ENCODE measurements around the gene MOCS1.

The MOCS1 gene

GRCh38 chr6:39924283-39924682 is 10.0 kb downstream of the MOCS1 start:
- DNase-seq (ENCODE audit: low read depth in 2 of 2): no peak

DNA sequence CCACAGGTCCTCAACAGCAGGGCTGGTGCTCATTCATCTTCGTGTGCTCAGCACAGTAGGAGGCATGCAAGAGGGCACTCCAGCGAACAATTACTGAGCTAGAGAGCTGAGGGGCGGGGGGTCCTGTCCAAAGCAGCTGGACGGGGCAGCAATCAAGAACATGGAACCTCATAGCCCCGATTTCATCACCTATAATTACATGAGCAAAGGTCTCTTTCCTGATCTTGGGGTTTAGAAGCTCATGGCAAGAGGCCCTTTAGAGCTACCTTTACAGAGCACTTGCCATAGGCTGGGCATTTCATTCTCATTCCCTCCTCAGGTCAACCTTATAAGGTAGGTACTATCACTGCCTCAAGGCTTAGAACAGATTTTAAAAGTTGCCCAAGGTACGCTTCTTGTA is 10.4 kb downstream of the MOCS1 start:
- no peak for DNase-seq (ENCODE audit: low read depth in 2 of 2)

- DNase-seq (ENCODE audit: low read depth in 2 of 2): no peak
These were observed 10.9 kb downstream of the MOCS1 start for GRCh38 chr6:39923394-39923793.

DNA sequence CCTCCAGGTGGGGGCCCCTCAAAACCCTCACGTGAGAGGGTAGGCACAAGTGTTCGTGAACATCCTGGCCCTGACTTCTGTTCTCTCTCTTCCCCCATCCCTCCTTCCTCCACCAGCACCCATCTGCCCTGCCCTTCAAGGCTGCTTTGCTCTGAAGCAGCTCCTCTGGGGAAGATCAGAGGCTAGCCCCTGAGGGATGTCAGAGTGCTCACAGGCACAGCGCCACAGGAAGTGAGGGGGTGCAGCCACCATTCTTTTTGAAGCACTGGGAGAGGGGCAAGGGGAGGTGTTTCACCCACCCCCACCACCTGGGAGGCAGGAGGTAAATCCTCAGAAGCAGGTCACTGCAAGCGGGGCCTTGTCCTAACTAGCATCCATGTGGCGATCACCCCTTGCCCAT is 11.4 kb downstream of the MOCS1 start:
- DNase-seq (ENCODE audit: low read depth in 2 of 2): no peak

DNA sequence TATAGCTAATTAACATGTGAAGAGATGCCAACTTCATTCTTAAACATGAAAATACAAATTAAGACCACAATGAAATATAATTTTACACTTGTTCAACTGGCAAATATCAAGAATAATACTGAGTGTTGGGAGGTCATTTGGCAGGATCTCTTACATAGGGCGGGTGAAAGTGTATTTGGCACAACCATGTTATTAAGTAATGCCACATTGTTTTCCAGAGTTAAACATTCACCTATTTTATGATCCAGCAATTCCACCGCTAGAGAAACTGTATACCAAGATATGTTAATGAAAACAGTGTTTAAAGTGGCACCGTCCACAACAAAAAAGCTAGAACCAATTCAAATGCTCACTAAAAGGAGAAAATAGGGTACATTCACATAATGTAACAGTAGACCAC is 14.1 kb downstream of the MOCS1 start:
- no peak for DNase-seq (ENCODE audit: low read depth in 2 of 2)

DNA sequence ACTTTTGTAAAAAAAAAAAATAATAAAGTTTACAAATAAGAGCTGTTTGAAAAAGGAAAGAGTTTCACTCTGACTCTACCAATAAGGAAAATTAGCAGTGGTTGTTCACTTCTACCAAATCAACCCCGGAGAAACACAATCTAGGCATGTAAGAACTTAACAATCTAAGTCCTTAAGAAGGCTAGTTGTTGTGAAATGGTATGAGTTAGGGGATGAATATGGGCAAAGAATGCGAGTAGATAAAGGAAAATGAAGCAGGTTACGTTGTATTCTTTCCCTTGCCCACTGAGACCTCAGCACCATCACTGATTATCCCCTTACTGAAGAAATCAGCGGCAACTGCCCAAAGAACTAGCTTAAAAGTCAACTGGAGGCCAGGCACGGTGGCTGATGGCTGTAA is 15.4 kb downstream of the MOCS1 start:
- no peak for DNase-seq (ENCODE audit: low read depth in 2 of 2)

DNA sequence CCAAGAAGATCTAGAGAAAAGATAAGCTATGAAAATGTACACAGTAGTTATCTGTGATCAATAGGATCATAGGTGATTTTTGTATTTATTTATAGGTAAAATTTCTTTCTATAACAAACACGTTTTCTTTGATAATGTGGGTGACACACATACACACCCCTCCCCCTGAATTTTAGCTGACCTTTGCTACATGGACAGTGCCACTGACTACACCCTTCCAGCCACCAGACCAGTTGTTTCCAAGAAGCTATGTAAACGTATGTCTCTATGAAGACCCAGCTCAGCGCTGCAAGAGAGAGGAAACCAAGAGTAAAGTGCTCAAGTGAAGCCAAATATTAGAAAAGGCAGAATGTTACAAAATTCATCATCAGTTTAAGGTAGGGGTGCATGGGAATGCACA is 16.3 kb downstream of the MOCS1 start:
- DNase-seq (ENCODE audit: low read depth in 2 of 2): no peak

- DNase-seq (ENCODE audit: low read depth in 2 of 2): no peak
These were observed 16.9 kb downstream of the MOCS1 start for GRCh38 chr6:39917329-39917728.

GRCh38 chr6:39915866-39916265 is 18.4 kb downstream of the MOCS1 start:
- no peak for DNase-seq (ENCODE audit: low read depth in 2 of 2)

- DNase-seq (ENCODE audit: low read depth in 2 of 2): no peak
These were observed 20.0 kb downstream of the MOCS1 start for GRCh38 chr6:39914239-39914638.

DNA sequence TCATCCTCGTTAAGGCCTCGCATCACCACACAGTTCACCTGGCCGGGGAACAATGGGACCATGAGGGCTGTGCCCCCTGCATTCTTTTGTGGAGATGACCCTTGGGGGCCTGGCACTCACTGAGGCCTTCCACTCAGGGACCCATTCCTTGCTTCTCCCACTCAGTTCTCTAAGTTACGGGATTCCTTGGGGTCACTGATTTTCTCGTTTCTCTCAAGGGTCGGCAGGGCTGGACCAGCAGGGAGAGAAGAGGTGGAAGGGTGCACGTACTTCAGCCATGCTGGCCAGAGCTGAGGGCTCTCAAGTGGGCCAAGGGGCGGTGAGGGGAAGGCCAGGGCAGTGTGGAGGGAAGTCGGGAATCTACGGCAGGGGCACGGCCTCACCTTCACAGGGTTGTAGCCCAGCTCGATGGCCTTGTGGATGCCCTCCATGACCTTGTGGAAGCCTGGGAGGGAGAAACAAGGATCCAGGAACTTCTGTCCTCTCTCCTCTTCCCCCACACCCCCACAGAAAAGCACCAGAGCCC is 20.8 kb downstream of the MOCS1 start:
- DNase-seq (ENCODE audit: low read depth in 2 of 2): no peak

DNA sequence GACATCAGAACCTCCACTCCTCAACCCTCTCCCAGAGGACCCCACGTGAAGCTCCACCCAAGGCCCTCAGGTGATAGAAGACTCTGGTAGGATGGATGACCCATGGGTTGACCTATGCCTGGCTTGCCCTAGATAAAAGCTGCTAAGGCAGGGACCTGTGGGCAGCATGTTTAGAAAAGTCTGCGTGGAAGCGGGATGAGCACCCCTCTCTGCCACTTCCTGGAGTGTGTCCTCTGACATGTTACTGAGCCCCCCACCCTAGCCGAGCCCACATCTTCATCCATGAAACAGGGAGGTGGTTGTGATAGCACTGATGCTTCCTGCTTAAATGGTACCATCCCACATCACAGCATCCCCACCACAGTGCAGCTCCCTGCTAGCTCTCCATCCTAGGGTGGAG is 21.8 kb downstream of the MOCS1 start:
- no peak for DNase-seq (ENCODE audit: low read depth in 2 of 2)

DNA sequence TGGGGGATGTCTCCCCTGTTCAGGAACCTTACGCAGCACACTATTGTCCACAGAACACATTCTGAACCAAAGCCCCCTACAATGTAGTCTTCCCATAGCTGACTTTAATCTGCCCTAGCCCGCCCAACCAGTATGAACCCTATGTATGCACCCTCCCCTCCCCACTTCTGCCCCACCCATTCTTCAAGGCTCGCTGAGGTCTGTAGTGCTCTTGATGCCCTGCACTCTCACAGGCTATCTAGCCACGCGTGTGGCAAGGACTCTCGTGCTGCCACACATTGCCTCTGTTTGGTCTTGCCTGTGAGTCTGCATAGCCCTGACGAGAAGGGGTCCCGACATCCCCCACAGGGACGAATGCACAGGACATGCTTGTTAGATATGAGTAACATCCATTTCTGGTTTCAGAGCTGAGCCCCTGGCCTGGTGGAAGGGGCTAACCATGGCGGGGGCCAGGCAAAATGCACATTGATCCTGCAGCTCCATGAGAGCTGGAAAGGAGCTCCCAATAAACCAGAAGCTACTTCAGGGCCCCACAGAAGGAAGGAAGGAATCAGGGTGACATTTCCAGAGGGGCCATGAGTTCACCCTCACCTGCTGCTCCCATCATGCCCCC is 22.6 kb downstream of the MOCS1 start:
- no peak for DNase-seq (ENCODE audit: low read depth in 2 of 2)

- no peak for DNase-seq (ENCODE audit: low read depth in 2 of 2)
These were observed 23.5 kb downstream of the MOCS1 start for GRCh38 chr6:39910744-39911143.

- DNase-seq (ENCODE audit: low read depth in 2 of 2): no peak
These were observed 24.1 kb downstream of the MOCS1 start for GRCh38 chr6:39910164-39910563.

DNA sequence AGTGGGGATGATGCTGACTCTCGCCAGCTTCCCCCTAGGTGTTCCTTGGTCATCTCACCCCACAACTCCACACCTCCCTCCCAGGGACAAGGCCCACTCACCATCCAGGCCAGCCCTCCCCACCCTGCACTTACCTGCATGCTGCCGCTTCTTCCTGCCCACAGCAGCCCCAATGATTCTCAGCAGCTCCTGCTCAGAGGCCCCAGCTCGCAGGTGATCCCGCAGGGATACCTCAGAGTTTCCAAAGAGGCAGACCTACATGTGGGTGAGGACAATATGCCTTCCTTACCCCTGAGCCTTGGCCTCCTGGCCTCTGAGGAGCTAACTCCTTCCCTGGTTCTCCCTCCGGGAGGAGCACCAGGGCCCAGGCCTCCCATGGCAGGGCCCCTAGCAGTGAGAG is 24.6 kb downstream of the MOCS1 start:
- DNase-seq (ENCODE audit: low read depth in 2 of 2): no peak

- no peak for DNase-seq (ENCODE audit: low read depth in 2 of 2)
These were observed 25.3 kb downstream of the MOCS1 start for GRCh38 chr6:39908838-39909583.

GRCh38 chr6:39907871-39908575 is 26.2 kb downstream of the MOCS1 start:
- DNase-seq (ENCODE audit: low read depth in 2 of 2): no peak

GRCh38 chr6:39906318-39906761 is 27.9 kb downstream of the MOCS1 start:
- no peak for DNase-seq (ENCODE audit: low read depth in 2 of 2)

DNA sequence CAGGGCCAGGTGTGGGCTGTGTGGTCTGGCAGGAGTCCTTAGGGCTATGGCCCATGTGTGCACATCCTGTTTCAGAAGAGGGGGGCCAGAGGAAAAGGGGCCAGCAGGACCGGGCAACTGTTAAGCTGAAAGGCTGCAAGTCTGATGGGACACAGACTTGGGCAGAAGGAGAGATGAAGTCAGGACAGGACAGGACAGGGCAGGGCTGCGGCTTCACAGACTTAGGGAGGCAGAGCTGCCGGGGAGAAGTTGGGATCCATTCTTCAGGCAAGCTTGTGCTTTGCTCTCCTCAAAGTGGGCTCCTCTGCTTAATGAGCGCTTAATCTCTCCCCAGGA is 28.7 kb downstream of the MOCS1 start:
- DNase-seq (ENCODE audit: low read depth in 2 of 2): no peak

DNA sequence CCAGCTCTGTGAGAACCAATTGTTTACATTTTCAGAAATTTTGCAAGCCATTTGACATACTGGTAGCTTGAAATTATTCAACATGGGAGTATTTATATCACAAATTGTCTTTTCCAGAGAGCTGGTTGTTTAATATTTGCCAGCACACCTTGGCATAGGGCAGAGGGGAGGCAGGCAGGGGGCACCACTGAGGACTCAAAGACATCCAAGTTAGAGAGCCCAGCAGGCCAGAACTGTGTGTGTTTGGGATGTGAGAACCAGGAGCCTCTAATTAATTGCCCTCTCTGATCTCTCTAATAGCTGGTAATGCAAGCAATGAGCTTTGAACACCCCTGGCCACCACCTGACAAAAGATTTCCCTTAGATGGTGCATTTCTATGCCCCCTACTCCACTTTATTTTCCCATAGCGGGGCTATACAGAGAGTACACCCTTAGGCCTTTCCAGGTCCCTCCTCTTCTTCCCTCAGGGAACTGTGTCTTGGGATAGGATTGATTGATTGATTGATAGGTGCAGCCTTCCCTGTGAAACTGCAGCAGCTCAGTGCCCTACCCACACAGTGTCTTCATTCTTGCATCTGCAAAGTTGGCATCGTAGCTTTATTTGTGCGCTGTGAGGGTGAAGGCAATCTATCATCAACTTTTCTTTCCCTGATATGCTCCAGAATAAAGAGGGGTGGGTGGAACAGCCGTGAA is 29.2 kb downstream of the MOCS1 start:
- no peak for DNase-seq (ENCODE audit: low read depth in 2 of 2)

DNA sequence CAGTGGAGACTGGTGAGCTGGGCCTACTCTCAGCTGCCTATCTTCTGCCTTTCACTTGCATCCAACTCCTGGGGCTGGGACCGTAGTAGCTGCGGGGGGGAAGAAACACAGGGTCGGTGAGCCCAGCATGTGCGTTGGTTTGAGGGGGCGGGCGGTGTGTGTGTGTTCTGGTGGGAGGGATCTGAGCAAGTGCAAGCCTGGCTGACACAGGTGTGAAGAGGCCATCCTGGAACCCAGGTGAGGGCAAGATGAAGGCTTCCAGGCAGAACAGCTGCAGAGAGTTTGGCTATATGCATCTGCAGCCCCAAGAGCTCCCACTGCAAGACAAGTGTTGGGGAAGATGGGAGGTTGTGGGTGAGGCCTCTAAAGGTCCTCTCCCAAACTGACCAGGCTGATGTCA is 30.6 kb downstream of the MOCS1 start:
- no peak for DNase-seq (ENCODE audit: low read depth in 2 of 2)
